Measurements from ENCODE around the gene MISP3. TPM values are rescaled to one million over a fixed set of nuclear protein-coding genes. Genes with fewer than 3 reads are reported as not detected.

The MISP3 gene
- total and polyA plus RNA-seq, 9 of the 15 experiments (the other 6 are each of a cell fraction or from before 2014, with no cell fraction given): 0.25 to 5.6 (median 1.6) TPM

DNA sequence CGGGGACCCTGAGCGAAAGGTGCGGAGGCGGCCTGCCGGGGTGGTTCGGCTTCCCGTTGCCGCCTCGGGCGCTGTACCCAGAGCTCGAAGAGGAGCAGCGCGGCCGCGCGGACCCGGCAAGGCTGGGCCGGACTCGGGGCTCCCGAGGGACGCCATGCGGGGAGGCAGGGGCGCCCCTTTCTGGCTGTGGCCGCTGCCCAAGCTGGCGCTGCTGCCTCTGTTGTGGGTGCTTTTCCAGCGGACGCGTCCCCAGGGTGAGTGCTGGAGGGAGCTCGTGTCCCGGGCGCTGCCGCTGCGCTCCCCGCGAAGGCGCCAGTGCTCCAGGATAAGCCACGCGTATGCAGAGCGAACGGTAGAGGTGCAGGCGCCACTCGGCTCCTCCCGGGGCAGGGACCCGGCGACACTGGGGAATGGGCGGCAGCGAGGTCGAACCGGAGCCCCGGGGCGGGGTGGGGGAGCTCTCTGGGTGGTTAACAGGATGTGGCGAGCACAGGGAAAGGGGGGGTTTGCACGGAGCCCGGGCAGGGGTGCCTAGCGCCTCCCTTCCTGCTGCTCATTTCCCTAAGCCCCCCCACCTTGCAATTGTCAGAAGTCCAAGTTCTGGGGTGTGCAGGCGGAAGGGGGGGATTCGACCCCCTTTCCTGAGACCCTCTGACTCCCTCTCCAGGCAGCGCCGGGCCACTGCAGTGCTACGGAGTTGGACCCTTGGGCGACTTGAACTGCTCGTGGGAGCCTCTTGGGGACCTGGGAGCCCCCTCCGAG lies 40.7 kb upstream of the MISP3 start, which contains the start of gene IL27RA (continued):
- TF ChIP-seq U2AF1 (optimal IDR thresholded peaks at IDR 0.05; ENCODE audit: low read depth, low read length) (peak; percentile 60), C11orf30 (IDR thresholded peaks at IDR 0.05; ENCODE audit: low read depth) (no peak), BACH1 (tag; IDR thresholded peaks at IDR 0.05) (no peak), HMGN3 (IDR thresholded peaks at IDR 0.05; ENCODE audit: borderline replicate concordance, extremely low read depth, insufficient read length, low read depth, low read length) (peak; percentile 21), YY1 (IDR thresholded peaks at IDR 0.05; ENCODE audit: borderline replicate concordance in 1 of 3, control insufficient read depth in 1 of 3, extremely low read depth in 1 of 3, insufficient read depth in 3 of 3, insufficient read length in 1 of 3, insufficient replicate concordance in 2 of 3, low read depth in 1 of 3, low read length in 2 of 3) (peak in 2 of 3 experiments; percentile 15 to 22), ZBTB1 (CRISPR knock-in tag; IDR thresholded peaks at IDR 0.05; ENCODE audit: borderline replicate concordance, low read depth) (no peak)
- TF ChIP-seq, protein P1, sequence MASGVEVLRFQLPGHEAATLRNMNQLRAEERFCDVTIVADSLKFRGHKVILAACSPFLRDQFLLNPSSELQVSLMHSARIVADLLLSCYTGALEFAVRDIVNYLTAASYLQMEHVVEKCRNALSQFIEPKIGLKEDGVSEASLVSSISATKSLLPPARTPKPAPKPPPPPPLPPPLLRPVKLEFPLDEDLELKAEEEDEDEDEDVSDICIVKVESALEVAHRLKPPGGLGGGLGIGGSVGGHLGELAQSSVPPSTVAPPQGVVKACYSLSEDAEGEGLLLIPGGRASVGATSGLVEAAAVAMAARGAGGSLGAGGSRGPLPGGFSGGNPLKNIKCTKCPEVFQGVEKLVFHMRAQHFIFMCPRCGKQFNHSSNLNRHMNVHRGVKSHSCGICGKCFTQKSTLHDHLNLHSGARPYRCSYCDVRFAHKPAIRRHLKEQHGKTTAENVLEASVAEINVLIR (CRISPR knock-in tag; IDR thresholded peaks at IDR 0.05): no peak
- TF ChIP-seq, protein P2, sequence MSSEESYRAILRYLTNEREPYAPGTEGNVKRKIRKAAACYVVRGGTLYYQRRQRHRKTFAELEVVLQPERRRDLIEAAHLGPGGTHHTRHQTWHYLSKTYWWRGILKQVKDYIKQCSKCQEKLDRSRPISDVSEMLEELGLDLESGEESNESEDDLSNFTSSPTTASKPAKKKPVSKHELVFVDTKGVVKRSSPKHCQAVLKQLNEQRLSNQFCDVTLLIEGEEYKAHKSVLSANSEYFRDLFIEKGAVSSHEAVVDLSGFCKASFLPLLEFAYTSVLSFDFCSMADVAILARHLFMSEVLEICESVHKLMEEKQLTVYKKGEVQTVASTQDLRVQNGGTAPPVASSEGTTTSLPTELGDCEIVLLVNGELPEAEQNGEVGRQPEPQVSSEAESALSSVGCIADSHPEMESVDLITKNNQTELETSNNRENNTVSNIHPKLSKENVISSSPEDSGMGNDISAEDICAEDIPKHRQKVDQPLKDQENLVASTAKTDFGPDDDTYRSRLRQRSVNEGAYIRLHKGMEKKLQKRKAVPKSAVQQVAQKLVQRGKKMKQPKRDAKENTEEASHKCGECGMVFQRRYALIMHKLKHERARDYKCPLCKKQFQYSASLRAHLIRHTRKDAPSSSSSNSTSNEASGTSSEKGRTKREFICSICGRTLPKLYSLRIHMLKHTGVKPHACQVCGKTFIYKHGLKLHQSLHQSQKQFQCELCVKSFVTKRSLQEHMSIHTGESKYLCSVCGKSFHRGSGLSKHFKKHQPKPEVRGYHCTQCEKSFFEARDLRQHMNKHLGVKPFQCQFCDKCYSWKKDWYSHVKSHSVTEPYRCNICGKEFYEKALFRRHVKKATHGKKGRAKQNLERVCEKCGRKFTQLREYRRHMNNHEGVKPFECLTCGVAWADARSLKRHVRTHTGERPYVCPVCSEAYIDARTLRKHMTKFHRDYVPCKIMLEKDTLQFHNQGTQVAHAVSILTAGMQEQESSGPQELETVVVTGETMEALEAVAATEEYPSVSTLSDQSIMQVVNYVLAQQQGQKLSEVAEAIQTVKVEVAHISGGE (CRISPR knock-in tag; IDR thresholded peaks at IDR 0.05): peak in 1 of 3 experiments; percentile 69; a peak in 2 of 6 replicates
- TF ChIP-seq, protein P3, sequence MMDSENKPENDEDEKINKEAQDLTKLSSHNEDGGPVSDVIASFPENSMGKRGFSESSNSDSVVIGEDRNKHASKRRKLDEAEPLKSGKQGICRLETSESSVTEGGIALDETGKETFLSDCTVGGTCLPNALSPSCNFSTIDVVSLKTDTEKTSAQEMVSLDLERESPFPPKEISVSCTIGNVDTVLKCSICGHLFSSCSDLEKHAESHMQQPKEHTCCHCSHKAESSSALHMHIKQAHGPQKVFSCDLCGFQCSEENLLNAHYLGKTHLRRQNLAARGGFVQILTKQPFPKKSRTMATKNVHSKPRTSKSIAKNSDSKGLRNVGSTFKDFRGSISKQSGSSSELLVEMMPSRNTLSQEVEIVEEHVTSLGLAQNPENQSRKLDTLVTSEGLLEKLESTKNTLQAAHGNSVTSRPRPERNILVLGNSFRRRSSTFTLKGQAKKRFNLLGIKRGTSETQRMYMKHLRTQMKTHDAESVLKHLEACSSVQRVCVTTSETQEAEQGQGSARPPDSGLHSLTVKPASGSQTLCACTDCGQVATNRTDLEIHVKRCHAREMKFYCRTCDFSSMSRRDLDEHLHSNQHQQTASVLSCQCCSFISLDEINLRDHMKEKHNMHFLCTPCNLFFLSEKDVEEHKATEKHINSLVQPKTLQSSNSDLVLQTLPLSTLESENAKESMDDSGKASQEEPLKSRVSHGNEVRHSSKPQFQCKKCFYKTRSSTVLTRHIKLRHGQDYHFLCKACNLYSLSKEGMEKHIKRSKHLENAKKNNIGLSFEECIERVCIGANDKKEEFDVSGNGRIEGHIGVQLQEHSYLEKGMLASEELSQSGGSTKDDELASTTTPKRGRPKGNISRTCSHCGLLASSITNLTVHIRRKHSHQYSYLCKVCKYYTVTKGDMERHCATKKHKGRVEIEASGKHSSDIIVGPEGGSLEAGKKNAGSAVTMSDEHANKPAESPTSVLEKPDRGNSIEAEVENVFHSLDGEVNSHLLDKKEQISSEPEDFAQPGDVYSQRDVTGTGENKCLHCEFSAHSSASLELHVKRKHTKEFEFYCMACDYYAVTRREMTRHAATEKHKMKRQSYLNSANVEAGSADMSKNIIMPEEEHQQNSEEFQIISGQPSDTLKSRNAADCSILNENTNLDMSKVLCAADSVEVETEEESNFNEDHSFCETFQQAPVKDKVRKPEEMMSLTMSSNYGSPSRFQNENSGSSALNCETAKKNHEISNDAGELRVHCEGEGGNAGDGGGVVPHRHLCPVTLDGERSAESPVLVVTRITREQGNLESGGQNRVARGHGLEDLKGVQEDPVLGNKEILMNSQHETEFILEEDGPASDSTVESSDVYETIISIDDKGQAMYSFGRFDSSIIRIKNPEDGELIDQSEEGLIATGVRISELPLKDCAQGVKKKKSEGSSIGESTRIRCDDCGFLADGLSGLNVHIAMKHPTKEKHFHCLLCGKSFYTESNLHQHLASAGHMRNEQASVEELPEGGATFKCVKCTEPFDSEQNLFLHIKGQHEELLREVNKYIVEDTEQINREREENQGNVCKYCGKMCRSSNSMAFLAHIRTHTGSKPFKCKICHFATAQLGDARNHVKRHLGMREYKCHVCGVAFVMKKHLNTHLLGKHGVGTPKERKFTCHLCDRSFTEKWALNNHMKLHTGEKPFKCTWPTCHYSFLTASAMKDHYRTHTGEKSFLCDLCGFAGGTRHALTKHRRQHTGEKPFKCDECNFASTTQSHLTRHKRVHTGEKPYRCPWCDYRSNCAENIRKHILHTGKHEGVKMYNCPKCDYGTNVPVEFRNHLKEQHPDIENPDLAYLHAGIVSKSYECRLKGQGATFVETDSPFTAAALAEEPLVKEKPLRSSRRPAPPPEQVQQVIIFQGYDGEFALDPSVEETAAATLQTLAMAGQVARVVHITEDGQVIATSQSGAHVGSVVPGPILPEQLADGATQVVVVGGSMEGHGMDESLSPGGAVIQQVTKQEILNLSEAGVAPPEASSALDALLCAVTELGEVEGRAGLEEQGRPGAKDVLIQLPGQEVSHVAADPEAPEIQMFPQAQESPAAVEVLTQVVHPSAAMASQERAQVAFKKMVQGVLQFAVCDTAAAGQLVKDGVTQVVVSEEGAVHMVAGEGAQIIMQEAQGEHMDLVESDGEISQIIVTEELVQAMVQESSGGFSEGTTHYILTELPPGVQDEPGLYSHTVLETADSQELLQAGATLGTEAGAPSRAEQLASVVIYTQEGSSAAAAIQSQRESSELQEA (IDR thresholded peaks at IDR 0.05; ENCODE audit: low read depth): no peak
- TF ChIP-seq, protein P4, sequence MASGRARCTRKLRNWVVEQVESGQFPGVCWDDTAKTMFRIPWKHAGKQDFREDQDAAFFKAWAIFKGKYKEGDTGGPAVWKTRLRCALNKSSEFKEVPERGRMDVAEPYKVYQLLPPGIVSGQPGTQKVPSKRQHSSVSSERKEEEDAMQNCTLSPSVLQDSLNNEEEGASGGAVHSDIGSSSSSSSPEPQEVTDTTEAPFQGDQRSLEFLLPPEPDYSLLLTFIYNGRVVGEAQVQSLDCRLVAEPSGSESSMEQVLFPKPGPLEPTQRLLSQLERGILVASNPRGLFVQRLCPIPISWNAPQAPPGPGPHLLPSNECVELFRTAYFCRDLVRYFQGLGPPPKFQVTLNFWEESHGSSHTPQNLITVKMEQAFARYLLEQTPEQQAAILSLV (tag; IDR thresholded peaks at IDR 0.05): no peak
